Activated CD4-positive, alpha-beta T cell treated with anti-CD3 and anti-CD28 coated beads, Interleukin-10, Interleukin-2, amounts not matched to agents 100 ng/mL and 50 ng/mL, durations not matched to agents 16 hours and 8 hours (primary cell): ENCODE results near the gene CPLANE2.
"Not testable (repeated sequence)": the region's sequence is repeated elsewhere in the genome, so short reads cannot be mapped to it uniquely, and the experiment has no call there.

ENCODE experiments used
- DNase-seq: peaks from one replicate; pipeline ENCODE4 v3.0.0-alpha.2; 2020

The CPLANE2 gene

DNA sequence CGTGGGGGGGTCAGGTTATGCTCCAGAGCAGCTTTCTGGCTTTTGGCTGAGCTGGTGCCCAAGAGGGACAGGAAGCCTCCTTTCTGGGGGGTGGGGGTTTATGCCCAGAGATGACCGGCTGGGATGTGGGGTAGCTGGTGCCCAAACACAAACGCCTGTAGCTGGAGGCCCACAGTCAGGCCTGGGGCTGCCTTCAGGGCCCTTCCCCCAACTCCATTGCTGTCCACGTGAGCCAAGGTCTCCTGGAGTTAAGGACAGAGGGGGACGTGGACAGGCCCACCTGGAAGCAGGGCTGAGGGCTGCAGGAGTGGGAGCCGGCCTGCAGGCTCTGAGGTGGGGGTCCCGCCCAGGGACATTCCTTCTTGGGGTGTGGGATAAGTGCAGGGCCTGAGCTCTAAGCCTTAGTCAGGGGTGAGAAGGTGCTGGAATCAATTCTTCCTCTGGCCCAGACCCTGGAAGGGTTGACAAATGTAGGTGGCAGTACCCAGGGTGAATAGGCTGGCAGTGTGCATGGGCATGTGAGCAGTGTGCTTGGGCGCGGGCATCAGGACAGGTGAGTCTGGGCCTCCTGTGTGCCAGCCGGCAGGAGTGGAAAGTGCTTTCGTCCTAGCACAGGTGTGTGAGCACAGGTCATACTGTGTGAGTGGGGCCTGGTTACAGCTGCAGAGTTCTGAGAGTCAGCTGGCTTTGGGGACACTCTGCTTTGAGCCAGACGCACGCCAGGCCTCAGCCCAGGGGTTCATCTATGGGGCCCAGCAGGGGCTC is 6.8 kb downstream of the CPLANE2 start:
- no peak for DNase-seq

DNA sequence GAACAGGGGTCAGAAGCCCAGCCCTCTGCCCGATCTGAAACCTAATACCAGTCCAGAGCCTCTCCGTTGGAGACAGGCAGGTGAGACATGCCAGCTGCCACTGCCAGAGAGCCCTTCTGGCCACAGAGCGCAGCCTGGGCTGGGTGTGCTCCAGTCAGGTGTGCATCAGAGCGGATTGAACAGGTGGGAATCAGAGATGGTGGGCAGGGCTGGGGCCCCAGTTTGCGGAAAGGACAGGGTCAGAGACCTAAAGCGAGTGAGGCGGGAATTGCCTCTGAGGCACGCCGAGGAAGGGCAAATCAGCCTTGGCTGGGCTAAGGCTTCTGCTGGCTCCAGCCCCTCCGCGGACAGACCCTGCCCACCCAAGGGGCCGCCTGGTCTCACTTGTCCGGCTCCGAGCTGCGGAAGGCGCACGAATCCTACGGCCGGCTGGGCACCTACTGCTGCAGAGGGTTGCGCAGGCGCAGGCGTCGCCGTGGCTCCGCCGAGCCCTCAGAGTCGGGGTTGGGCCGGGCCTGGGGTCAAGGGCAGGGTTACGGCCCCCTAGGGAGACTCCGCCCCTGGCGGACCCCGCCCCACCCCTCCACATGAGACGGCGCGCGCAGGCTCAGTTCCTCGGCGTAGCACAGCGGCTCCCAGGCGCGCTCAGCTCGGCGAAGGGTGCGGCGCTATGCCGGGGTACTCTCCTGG is 10.3 kb downstream of the CPLANE2 start:
- DNase-seq: no peak

DNA sequence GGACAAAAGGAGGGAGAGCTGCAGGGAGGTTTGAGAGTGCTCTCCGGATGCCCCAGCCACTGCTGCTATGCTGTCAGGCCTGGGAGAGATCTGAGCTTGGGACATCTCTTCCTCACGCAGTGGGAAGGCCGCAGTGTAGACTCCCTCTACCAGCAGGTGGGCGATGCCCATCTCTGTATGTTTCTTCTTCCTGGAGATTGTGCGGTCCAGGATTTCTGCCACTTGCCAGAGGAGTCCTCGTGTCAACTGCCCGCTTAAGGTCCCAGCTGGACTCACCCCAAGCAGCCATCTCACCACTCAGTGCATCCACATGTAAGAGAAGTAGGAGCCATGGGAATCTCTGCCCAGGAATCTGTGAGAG is 10.9 kb downstream of the CPLANE2 start:
- no peak for DNase-seq

DNA sequence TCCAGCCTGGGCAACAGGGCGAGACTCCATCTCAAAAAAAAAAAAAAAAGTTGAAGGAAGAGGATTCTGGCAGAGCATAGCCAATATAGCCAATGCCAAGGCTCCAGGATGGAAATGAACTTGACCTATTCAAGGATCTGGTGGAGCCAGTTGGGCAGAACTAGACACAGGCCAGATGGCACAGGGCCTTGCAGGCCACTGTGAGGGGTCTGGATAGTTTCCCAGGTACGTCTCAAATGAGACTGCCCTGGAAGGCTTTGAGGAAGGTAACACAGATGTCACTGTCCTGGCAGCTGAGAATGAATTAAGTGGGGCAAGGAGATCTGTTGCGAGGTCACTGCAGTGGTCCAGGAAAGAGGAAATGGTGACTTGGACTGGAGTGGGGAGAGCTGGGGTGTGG is 12.5 kb downstream of the CPLANE2 start:
- no peak for DNase-seq

DNA sequence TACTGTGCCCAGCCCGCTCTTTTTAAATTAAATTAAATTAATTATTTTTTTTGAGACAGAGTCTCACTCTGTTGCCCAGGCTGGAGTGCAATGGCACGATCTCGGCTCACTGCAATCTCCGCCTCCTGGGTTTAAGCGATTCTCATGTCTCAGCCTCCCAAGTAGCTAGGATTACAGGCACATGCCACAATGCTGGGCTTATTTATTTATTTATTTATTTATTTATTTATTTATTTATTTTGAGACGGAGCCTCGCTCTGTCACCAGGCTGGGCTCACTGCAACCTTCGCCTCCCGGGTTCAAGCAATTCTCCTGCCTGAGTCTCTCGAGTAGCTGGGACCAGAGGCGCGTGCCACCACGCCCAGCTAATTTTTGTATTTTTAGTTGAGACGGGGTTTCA is 14.3 kb downstream of the CPLANE2 start:
- DNase-seq: not testable (repeated sequence)

DNA sequence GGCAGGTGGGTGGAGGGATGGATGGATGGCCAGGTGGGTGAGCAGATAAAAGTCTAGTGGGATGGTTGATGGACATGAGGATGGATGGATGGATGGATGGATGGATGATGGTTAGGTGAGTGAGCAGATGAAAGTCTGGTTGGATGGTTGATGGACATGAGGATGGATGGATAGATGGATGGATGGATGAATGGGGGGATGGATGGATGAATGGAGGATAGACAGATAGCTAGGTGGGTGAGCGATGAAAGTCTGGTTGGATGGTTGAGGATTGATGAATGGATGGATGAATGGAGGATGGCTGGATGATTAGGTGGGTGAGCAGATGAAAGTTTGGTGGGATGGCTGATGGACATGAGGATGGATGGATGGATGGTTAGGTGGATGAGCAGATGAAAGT is 15.5 kb downstream of the CPLANE2 start:
- no peak for DNase-seq

DNA sequence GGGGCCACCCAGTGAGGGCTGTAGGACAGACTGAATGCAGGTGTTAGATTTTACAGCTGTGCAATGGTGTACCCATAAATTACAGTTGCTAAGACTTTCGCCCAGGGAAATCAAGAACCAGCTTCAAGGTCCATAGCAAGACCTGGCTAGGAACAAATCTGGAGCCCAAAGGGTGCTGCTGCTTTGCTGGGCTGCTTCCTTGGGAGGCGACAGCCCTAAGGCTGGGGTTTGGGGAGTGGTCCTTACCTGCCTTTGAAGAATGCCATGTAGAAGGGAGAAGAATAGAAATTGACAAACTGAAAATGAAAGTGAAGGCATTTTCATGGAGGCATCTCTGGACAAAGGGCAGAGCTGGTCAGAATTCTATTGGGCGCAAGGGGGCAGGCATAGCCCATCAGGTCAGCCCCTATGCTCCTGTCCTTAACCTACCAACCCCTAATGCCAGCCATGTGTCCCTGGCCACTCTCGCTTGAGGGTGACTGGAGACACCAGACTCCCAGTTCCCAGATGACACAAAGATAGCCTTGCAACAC is 16.9 kb downstream of the CPLANE2 start:
- no peak for DNase-seq

DNA sequence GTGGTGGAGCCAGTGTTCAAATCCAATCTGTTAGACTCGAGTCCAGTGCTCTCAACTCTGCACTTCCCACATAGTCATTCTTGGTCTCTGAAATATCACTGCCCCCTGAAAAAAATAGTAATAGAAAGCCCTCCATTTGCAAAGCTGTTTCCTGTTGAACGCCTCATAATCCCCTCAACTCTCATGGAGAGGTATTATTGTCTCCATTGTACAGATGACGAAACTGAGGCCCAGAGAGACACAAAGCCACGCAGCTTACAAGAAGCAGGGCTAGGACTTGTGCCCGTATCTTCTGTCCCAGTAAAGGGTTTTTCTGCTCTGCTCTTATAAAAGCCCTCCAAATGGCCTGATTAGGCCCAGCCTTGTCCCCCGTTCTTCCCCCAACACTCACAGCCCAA is 18.3 kb downstream of the CPLANE2 start:
- DNase-seq: no peak

DNA sequence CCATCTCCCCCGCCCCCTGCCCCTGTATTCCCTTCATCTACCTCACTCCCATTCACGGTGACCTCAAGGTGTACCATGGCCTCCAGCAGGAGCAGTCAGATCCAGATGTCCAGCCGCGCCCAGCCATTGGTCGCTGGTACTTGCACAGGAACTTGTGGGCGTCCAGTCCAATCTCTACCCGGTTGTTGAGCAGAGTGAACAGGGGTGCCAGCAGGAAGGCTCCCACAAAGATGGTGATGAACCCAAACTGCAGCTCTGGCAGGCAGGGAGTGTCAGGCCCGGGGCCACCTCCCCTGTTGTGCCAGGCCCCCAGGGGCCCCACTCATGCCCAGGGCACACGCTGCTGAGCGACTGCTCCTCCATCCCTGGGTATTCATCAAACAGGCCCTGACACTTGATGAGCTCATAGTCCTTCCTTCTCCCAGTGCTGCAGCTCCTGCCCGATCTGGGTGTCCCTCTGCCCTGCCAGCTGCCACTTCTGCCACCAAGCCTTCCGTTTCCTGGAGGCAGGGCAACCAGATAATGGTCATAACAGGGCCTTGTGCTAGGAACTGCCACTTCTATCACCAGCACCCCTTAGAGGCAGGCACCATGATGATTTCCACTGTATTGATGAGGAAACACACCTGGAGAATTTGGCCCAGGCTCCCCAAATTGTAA is 18.8 kb downstream of the CPLANE2 start:
- no peak for DNase-seq

DNA sequence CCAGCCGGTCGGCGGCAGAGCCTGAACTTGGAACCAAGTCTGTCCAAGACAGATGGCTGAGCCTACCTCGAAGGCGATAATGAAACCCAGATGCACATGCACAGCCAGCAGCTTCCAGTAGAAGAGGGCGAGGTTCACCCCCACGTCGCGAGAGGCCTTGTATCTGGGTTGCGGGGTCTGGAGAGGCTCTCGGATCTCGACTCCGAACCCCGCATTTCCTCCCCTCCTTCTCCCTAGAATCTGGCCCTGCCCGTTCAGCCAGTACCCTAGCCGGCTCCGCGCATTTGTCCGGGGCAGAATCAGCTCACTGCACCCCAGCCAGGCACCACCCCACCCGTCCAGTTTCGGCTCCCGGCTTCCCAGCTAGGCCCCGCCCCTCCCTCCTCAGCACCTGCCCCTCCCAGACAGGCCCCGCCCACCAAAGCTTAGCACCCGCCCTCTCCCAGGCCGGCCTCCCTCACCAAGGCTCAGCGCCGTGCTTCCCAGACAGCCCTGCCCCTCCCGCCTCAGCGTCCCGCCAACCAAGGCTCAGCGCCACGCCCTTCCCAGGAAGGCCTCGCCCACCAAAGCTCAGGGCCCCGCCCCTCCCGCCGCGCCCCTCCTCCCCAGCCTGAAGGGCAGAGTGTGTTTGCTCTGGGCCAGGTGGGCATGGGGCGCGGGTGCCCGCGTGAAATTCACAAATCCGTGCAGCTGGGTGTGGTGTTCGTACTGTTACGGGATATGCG is 19.8 kb downstream of the CPLANE2 start:
- DNase-seq: peak; percentile 96

DNA sequence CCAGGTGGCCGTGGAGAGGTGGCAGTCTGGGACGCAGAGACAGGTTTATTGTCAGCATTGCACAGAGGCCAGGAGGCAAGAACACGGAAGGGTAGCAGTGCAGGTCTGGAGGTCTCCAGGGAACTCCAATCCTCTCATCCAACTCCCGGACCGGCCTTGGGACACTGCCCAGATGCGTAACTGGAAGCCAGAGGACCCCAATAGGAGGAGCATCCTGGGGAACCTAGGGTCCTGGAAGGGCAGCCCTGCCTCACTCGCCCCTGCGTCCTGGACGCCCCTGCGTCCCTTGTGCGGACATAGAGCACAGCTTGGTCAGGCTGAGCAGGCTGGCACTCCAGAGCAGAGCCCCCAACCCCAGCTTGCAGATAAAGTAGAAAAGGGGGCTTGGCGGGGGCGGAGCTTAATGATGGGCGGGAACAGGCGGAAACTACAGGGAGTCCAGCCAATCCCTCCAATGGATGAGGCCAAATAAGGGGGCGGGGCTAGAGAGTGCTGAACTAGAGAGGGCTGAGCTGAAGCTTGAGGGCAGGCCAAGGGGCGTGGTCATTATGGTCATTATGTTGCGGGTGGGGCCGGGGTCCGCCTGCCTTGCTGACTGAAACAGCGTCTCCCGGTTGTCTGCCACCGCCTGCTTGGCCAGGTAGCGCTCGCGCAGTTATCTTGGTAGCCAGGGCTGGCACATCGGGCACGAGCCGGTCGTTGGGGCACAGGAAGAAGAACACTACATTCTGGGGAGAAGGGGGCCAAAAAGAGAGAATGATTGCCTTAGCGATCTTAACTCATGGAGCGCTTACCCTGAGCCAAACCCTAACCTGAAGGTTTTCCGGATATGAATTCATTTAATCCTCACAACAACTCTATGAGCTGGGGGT is 20.9 kb downstream of the CPLANE2 start:
- peak; percentile 76 for DNase-seq

DNA sequence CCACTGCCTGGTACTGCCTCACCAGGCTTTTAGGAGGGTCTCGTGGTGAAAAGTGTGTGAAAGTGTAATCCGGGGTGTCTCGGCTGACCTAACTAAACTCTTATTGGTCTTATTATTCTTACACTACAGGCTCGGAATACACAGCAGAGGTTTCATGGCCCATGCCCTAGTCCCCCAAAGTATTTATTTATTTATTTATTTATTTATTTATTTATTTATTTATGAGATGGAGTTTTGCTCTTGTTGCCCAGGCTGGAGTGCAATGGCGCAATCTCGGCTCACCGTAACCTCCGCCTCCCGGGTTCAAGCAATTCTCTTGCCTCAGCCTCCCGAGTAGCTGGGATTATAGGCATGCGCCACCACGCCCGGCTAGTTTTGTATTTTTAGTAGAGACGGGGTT is 21.7 kb downstream of the CPLANE2 start:
- DNase-seq: not testable (repeated sequence)

DNA sequence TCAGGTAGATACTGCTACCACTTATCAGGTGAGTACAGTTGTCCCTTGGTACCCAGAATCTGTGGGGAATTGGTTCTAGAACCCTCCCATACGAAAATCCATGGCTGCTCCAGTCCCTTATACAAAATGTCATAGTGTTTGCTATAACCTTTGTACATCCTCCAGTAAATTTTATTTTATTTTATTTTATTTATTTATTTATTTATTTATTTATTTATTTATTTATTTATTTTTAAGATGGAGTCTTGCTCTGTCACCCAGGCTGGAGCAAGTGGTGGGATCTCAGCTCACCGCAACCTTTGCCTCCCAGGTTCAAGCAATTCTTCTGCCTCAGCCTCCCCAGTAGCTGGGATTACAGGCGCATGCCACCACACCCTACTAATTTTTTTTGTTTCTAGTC is 23.4 kb downstream of the CPLANE2 start:
- not testable (repeated sequence) for DNase-seq

DNA sequence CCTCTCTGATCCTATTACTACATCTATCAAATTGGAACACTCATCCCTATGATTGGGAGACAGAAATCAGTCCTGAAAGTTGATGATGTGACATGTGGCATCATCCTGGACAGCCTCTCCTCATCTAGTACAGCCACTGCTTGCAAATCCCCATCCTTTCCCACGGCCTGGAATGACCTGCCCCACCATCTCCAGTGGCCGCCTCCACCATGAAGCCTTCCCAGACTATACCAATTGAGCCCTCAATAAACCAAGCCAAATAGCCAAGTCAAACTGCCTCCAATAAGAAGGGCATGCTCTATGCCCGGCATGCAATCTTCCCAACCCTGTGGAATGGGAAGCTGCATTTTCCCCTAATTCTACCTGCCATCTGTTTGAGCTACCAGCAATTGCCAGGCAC is 24.0 kb downstream of the CPLANE2 start:
- no peak for DNase-seq

DNA sequence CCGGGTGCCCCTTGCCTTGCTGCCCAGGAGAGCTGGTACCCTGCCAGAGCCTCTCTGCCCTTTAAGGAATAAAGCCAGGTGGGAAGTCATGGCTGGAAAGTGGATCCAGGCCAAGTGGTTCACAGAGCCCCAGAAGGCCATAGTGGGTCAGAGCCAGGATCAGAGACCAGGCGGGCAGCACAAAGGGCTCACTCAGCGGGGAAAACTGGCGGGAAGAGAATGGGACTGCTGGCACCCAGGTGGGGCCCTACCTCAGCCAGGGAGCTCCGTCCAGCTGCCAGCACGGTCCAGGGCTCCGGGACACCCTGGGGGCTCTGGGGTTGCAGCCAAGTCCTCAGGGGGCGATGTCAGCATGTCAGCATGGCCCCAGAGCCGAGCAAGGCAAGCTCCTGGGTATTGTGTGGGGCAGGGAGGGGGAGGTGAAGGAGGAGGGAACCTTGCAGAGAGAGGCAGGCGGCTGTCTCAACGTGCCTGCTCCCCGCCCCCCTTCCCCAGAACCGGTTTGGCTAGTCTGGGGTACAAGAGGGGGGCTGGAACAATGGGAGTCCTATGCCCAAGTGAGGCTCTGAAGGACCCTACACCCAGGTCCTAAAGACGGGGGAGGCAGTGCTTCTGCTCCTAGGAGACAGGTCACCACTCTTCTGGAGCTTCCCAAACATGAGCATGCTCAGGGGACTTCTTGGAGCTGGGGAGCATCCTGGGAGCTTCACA is 24.6 kb downstream of the CPLANE2 start, which contains the start of gene ARHGEF19:
TSS of gene ARHGEF19 (minus strand) at position 402 of the 711 bp plus-strand sequence. CDS start 3,598 bp downstream, outside the sequence.
- DNase-seq: no peak

DNA sequence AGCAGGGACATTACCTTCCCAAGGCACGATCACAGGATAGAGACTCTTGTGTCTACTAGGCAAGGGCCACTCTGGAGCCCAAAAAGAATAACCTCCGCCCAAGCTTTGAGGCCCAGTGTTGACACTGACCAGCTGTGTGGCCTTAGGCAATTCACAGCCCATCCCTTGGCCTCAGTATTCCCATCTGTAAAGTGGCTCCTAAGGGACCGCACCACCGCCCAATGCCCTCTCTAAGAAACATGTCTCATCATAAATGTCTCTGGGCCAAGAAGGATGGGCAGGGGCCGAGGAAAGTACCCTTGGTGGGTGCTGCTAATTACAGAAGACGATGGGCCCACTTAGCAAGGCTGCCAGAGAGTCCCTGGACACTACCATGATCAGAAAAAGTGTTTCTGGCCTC is 25.2 kb downstream of the CPLANE2 start:
- no peak for DNase-seq

DNA sequence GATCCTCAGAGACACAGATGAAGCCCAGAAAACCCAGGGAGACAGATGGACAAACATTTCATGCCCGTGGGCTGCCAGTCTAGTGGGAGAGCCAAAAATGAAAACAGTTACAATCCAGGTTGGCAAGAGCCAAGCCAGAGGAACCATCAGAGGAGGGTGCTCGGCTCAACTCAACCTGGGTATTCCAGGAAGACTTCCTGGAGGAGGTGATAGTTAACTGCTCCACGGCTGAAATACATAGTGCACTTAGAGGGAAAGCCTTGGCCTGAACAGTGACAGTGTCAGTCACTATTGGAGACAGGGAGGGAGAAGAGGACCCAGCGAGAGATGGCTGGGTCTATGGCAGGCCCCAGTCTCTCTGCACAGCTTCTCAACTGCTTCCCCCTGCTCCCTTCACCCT is 26.4 kb downstream of the CPLANE2 start:
- DNase-seq: no peak

DNA sequence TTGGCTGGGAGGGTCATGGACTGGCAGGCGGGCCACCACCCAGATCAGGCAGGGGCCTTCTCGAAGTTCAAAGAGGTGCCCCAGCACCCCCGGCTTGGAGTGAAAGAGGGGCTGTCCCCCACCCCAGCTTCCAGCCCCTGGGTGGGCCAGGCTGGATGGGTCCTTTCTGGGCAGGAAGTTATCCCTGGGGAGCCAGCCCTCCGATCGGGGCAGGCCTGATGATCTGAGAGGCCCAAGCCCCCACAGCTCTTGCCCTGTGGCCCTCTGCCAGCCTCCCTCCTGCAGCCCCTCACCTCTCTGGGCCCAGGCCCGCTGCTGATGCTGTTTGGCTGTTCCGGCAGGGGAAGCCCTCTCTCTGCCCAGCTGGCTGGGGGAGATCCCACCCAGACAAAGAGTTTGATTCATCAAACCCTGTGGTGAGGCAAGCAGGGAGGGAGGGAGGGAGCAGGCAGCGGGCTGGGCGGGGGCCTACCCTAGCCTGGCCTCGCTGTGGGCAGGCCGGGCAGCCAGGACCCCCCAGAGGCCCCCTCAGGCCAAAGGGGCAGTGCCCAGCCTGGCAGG is 27.1 kb downstream of the CPLANE2 start:
- DNase-seq: no peak

DNA sequence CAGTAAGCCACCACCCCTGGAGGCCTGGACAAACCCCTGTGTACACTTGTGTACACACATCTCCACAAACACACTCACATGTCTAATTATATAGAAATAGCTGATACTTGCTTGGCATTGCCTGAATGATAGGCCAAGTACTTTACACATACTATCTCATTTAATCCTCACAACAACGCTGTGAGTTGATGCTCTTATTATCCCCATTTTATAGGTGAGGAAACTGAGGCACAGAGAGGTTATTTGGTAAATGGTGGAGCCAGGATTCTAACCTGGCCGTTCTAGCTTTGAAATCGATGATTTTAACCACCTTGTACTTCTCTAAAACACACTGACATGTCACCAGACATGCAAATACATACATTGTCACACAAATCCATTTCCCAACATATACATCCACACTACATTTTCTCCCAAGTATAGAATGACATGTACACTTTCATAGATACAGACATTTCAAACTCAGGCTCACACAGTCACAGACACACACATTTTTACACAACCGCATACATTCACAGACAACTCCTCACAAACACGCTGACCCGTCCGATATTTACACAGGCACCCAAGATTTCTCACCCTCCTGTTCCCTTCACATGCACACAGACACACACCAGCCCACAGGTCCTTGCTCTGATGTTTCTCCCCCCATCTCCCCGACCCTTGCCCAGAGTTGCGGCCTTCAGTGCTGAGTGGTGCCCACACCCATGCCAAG is 27.7 kb downstream of the CPLANE2 start:
- no peak for DNase-seq

DNA sequence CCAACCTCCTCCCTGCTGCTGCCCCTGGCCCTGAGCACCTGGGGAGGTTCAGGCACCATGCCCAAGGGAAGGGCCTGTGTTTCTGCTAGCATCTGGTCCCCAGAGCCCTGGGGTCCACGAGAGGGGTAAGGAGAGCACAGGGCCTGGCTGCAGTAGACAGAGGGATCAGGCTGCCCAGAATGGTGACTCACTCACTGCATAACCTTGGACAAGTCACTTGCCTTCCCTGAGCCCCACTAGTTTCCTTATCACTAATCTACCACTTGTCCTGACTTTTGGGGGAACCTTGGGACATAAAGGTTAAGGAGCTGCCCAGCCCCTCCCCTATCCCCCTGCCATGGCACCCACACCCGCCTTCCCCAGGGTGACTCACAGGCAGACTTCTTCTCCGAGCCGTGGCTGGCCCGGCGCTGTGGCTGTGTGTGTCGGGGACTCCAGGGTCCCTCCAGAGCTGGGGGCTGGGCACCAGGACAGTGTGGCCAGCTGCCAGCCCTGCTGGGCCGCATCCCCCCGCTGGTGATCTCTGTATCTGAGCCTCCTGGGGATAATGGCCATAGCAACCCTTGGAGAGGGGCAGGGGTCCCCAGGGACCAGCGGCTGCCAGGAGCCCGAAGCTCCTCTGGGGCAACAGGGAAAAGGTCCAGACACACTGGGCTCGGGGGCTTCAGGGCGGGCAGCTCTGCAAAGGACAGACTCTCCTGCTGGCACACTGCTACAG is 28.6 kb downstream of the CPLANE2 start:
- DNase-seq: no peak
